Fibroblast of the conjunctiva (primary cell): ENCODE measurements around the gene ZNF846.
"Not testable (repeated sequence)": the region's sequence is repeated elsewhere in the genome, so short reads cannot be mapped to it uniquely, and the experiment has no call there.

ENCODE experiments used
- DNase-seq: peaks from one replicate; pipeline ENCODE4 v3.0.0-alpha.2; 2010; ENCODE audit warnings: low read depth

ZNF846 gene

DNA sequence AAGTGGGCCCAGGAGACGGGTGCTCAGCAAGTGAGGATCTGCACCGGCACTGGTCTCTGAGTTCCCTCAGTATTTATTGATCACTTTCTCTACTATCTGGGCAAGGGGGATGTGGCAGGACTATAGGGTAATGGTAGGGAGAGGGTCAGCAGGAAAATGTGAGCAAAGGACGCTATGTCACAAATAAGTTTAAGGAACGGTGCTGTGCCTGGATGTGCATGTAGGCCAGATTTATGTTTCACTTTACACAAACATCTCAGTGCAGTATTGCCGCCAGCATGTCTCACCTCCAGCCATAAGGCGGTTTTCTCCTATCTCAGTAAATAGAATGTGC lies 15.6 kb upstream of the ZNF846 start:
- not testable (repeated sequence) for DNase-seq

GRCh38 chr19:9782338-9782737 lies 13.8 kb upstream of the ZNF846 start:
- no peak for DNase-seq

DNA sequence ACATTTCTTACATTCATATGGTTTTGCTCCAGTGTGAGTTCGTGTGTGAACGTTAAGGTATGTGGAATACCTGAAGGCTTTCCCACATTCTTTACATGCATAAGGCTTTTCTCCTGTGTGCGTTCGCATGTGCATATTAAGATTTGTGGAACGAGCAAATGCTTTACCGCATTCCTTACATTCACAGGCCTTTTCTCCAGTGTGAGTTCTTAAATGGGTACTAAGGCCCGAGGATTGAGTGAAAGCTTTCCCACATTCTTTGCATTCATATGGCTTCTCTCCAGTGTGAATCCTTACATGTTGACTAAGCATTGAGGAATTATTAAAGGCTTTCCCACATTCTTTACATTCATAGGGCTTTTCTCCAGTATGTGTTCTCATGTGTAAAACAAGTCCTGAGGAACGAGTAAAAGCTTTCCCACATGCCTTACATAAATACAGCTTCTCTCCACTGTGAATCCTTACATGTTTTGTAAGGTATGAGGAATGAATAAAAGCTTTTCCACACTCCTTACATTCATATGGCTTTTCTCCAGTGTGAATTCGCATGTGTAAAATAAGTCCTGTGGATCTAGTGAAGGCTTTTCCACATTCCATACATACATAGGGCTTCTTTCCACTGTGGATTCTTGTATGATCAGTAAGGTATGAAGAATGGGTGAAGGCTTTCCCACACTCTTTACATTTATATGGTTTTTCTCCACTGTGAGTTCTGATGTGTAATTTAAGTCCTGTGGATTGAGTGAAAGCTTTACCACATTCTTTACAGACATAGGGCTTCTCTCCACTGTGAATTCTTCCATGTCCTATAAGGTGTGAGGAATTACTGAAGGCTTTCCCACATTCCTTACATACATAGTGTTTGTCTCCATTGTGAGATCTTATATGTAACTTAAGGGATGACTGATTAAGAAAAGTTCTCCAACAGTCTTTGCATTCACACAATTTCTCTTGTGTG lies 10.7 kb downstream of the ZNF846 start:
- DNase-seq, result no peak

DNA sequence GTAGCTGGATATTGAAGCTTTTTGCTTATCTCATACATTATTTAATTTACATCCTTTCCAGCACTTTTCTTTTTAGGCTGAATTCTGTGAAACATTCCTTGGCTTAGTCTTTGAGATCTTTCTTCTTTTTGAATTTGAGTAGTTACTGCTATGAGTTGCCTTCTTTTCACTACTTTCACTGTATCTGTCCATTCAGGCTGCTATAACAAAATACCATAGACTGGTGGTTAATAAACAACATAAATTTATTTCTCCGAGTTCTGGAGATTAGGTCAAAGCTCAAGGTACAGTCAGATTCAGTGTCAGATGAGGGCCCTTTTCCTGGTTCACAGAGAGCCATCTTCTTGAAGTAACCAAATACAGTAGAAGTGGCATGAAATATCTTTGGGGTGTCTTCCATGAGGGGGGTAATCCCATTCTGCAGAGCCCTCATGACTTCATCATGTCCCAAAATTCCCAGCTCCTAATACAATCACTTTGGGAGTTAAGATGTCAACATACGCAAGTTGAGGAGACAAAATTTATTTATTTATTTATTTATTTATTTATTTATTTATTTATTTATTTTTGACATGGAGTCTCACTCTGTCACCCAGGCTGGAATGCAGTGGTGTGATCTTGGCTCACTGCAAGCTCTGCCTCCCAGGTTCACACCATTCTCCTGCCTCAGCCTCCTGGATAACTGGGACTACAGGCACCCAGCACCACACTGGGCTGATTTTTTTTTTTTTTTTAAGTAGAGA lies 15.7 kb downstream of the ZNF846 start:
- DNase-seq, result no peak

DNA sequence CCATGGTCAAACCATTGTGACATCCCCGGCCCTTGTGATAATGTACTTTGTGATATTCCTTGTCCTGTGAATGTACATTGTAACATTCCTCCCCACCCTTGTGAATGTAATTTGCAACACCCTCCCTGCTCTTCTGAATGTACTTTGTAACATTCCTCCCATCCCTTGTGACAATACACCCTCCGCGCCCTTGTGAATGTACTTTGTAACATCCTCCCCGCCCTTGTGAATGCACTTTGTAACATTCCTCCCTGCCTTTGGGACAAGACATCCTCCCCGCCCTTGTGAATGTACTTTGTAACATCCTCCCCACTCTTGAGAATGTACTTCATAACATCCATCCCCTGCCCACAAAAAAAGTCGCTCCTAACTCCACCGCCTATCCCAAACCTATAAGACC lies 17.1 kb downstream of the ZNF846 start:
- no peak for DNase-seq

- DNase-seq, result no peak
Measured at GRCh38 chr19:9741476-9742171, 26.9 kb downstream of the ZNF846 start.

DNA sequence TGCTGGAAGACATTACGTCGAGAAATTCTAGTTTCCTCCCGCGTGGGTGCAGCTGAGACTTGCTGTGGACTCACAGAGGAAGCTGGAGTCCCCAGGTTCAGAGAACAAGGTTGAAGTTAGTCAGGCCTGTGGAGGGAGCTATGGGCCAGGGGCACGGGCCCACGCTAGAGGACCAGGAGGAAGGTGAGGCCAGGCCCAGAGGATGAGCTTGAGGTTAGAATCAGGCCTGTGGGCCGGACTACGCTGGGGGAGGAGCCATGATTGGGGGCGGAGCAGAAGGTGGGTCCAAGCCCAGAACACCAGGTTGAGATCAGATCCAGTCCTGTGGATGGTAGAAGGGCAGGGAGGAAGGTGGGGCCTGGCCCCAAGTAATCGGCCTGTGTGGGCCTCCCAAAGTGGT lies 32.6 kb downstream of the ZNF846 start:
- no peak for DNase-seq

GRCh38 chr19:9730056-9730455 lies 38.5 kb downstream of the ZNF846 start:
- DNase-seq, result not testable (repeated sequence)

DNA sequence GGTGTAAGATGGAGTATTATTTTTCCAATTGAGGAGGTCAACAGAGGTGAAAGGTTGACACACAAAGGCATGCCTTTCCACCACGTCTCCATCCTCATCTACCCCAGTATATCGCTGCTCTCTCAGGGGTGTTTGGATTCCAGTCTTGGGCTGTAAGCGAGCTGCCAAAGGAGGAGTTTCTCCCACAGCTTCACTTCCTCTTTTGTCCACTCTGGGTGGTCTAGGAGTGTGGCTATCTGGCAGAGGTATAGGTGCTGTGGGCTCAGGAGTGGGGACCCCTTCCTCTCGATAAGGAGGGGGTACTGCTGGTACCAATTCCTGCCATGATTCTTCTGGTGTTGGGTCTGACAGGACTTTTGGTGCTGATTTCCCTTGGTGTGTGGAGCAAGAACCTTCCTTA lies 39.4 kb downstream of the ZNF846 start:
- no peak for DNase-seq

DNA sequence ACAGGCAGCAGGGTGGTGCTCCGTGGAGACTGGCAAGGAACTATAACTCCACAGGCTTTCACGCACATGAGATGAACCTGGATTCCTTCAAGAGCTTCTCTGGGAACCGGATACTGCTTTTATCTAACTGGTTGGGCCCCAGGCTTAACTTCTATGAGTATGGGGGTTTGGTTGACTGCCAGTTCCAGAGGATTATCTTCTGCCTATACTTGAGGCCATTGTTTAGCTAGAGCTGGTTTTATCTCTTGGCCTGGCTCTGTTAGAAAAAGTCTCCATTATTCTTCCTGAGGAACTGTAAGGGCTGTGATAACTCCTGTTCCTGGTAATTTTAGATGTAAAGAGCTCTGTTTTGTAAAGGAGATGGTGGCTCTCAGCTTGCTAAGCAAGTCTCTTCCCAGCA lies 40.9 kb downstream of the ZNF846 start:
- no peak for DNase-seq

DNA sequence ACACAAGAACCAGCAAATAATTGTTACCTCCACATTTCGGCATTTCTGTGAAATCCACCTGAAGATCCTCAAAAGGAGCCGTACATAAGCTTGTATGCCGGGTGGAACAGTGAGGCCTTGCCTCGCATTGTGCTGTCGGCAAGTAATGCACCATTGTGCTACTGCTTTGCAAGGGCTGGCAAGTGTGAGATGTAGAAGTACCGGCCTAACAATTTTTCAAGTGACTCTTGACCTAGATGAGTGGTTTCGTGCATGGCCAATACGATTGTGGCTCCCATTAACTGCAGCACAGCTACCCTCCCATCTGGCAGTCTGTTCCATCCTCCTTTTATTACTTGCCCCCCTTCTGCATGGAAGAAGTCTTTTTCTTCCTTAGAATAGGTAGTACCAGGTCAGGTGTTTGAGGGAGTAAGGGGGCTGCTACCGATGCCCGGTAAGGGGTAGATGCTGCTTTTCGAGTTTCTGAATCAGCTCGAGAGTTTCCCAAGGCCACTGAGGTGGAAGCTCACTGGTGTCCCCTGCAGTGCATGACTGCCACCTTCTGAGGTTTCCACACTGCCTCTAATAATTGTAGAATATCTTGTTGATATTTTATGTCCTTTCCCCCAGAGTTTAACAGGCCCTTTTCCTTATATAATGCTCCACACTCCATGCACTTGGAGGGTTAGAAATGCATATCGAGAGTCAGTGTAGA lies 42.9 kb downstream of the ZNF846 start:
- not testable (repeated sequence) for DNase-seq

GRCh38 chr19:9724157-9724556 lies 44.4 kb downstream of the ZNF846 start:
- DNase-seq, result no peak

DNA sequence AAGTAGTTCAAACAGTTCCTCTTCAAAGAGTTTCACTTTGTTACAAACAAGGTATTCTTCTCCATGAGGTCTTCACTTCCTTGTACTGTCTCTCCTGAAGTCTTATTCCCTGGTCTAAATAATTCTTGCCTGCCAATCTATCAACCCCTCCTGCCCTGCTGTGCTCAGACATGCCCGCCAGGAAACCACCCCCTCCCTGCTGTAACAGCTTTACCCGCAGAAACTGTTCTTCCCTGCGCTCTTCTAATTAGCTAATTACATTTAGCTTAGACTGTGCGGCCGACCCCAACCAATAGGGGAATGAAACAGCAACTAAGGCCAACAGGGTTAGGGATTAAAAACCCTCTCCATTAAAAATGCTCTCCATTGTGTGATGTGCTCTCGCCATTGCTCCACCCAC lies 46.7 kb downstream of the ZNF846 start:
- DNase-seq, result no peak

DNA sequence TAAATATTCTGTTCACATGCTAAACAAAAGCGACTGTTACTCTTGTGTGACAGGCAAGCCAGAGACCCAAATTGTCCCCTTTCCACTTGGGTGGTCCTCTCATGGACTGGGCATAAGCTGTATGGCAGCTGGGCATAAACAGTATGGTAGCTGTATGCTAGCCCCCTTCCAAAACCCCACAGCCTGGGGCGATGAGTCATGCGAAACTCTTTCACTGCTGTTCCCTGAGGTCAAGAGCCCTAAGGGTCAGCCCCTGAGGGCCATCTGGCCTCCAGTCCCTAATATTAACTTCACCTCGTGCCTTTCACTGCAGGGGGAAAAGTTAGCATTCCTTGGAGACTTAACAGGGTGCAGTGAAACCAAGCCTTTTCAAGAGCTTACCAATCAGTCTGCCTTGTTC lies 48.0 kb downstream of the ZNF846 start:
- no peak for DNase-seq

GRCh38 chr19:9711815-9712214 lies 56.7 kb downstream of the ZNF846 start:
- no peak for DNase-seq

- no peak for DNase-seq
Measured at GRCh38 chr19:9709305-9709704, 59.2 kb downstream of the ZNF846 start.

GRCh38 chr19:9705836-9706235 lies 62.7 kb downstream of the ZNF846 start:
- no peak for DNase-seq

DNA sequence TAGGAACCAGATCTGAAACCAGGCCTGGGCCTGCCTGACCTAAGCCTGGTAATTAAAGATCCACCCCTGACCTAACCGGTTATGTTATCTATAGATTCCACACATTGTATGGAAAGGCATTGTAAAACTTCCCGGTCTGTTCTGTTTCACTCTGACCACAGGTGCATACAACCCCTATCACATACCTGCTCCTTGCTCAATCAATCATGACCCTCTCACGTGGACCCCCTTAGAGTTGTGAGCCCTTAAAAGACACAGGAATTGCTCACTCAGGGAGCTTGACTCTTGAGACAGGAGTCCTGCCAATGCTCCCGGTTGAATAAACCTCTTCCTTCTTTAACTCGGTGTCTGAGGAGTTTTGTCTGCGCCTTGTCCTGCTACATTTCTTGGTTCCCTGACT lies 66.4 kb downstream of the ZNF846 start:
- DNase-seq, result no peak
